T-helper 22 cell (primary cell): ENCODE measurements around the gene SFTPB.
"Not testable (repeated sequence)": the region's sequence is repeated elsewhere in the genome, so short reads cannot be mapped to it uniquely, and the experiment has no call there.

ENCODE experiments used
- DNase-seq: peaks from one replicate; pipeline ENCODE4 v3.0.0-alpha.2; 2020; ENCODE audit warnings: low read depth

Gene SFTPB

DNA sequence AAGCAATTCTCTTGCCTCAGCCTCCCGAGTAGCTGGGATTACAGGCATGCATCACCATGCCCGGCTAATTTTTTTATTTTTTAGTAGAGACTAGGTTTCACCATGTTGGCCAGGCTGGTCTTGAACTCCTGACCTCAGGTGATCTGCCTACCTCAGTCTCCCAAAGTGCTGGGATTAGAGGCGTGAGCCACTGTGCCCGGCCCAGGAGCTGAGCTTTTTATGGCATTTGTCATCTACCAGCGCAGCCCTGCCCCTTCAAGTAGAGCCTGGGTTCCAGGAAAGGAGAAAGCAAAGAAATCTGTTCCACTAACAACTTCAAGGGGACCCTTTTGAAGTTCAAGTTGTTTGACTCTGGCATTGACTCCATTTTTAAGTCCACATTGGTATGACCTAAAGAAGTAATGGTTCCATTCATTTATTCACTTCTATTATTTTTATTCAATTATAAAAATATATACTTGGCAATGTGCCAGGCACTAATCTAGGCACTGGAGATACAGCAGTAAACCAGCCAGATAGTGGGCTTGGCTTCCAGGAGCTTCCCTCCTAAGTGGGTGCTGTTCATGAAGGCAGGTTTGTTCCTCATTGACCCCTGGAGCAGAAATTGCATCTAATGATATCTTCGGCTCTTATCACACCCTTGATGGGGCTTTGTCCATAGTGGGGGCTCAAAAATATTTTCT lies 8.0 kb upstream of the SFTPB start:
- DNase-seq, result no peak

DNA sequence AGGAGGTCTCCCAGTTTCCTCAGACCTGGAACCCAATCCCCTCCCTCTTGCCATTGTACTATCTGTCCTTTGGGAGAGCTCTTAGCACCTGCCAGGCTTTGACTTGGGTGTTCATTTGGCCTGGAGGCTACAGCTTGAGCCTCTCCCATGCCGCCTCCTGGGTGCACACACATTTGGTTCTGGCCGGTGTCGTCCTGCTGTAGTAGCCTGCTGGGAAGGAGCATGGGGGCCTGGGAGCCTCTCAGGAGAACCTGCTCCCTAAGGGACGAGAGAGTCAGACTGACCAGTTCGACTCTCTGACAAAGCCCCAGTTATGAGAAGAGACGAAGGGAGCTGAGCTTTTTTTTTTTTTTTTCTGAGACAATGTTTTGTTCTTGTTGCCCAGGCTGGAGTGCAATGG lies 7.4 kb upstream of the SFTPB start:
- DNase-seq, result no peak

DNA sequence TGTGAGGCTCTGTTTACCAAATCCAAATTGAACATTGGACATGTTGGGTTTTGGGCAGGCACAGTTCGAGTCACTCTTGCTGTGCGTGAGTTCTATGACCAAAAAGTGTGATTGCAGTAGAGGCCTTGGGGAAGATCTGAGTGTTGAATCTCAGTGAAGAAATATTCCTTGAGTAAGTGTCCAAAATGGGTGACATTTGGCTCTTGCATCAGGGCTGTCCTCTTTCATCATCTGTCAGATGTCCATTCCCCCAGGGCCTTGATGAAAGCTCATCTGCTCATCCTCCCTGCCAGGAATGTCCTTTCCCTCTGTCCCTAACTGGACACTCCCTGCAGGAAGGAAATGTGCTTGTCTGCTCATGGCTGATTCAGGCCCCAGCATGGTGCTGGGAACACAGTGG lies 6.4 kb upstream of the SFTPB start:
- DNase-seq, result no peak

DNA sequence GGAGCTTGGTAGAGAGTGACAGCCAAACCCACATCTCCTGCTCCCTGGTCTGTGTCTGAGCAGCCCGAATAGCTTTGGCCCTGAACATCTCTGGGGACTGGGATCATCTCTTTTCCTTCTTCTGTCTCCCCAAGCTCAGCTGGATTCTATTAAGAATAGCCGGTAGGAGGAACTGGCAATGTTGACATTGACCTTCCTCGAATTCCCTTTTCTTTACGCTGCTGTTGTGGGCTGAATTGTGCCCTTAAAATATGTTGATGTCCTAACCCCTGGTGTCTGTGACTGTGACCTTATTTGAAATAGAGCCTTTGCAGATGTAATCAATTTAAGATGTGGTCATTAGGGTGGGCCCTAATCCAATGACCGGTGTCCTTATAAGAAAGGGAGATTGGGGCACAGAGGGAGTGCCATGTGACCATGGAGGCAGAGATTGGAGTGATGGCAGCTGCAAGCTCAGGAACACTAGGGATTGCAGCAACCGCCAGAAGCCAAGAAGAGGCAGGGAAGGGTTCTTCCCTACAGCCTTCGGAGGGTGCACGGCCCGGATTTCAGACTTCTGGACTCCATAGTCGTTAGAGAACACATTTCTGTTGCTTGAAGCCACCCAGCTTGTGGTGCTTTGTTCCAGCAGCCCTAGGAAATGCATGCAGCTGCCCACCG lies 5.8 kb upstream of the SFTPB start:
- no peak for DNase-seq

DNA sequence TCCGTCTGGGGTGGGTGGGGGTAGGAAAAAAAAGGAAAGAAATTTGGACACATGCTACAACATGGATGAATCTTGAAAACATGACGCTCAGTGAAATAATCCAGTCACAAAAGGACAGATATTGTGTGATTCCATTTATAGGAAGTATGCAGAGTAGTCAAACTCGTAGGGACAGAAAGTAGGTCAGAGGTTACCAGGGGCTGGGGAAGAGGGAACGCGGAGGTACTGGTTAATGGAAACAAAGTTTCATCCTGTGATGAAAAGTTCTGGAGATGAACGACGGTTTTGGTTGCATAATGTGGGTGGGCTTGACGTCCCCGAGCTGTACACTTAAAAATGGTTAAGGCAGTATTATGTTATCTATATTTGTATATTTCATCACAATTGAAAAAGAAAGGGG lies 4.5 kb upstream of the SFTPB start:
- no peak for DNase-seq

DNA sequence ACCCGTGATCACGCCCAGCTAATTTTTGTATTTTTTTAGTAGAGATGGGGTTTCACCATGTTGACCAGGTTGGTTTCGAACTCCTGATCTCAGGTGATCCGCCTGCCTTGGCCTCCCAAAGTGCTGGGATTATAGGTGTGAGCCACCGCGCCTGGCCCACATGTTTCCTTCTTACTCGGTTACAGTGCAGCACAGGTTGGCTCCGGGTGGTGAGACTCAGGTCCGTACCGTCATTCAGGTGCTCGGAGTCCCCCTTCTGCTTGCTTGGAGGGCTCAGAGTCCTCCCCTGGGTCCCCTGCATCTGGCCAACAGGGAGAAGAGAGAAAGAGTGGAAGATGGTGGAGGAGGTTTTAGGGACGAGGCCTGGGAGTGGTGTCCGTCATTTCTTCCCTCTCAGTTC lies 2.4 kb upstream of the SFTPB start:
- DNase-seq, result not testable (repeated sequence)

DNA sequence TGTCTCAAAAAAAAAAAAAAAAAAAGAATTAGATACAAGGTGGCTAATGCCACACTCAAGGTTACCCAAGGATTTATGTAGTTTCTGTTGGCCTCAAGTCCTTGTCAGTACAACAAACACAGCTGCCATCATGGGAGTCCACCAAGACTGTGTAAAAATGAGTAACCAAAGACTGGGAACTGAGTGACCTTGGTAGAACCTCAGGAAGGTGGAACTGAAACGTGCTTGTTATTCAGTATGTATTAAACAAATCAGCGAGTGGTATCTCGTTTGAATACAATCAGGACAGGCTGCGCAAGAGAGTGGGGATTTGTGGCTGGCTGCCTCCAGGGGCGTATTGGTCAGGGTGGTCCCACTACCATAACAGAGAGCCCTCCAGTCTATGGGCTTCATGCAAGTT lies 1.6 kb upstream of the SFTPB start:
- no peak for DNase-seq

DNA sequence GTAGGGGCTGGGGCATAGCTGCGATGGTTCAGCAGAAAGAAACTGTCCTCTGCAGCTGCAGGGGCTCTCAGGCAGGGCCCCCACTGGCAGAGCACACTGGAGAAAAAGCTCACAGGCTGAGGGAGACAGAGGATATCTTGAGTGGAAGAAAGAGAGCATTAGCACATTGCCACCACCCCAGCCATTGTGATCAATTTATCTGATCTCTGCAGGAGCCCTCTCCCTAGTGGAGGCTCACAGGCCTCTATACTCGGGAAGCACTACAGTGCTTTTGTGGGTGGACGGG lies 801 bp upstream of the SFTPB start:
- DNase-seq, result no peak

DNA sequence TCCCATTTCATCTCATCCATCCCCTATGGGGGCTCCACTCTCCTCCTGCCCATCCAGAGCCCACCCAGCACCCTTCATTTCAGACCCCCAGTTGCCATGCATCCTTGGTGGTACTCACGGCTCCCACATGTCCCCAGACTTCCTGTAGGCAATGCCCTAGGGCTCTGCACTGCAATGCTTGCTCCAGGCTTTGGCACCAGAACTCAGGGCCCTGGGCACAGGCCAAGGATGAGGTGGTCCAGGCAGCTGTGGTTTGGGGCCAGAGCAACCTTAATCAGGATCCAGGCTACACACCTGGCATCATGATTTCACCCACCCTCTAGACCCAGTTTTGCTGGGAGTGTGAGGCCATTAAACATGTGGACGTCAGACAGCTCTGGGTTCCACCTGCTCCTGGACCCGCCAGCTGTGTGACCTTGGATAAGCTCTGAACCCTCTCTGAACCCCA lies 414 bp downstream of the SFTPB start:
- no peak for DNase-seq

DNA sequence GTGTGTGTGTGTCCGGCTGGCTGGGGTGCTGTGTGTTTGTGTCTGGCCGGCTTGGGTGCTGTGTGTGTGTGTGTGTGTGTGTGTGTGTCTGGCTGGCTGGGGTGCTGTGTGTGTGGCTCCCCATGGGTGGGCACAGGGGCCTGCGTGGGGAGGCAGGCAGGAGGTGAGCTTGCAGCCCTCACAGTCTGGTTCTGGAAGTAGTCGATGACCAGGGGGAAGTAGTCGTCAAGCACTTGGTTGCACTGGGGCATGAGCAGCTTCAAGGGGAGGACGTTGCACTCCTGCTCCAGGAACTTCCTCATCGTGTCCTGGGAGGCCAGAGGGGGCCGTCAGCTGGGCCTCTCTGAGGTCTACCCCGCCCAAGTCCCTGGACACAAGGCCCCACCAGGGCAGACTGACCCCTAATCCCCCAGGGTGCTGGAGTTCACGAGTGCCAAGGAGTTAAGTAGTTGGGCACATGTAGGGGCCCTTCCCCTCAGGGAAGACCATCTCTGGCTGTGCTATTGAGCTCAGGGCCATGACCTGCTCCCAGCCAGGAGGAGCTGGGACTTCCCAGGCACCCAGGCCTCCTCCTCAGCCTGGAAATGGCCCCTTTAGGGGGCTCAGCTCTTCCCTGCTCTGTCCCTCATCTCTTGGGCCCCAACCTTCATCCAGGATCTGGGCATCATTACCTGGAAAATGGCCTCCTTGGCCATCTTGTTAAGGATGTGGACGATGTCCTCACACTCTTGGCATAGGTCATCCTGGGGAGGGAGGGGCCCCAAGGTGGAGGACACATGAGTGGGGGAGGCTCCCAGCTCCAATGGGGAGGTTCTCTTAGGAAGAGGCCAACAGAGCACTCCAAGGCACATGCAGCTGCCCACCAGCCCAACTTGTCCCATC lies 1.3 kb downstream of the SFTPB start:
- DNase-seq, result no peak

DNA sequence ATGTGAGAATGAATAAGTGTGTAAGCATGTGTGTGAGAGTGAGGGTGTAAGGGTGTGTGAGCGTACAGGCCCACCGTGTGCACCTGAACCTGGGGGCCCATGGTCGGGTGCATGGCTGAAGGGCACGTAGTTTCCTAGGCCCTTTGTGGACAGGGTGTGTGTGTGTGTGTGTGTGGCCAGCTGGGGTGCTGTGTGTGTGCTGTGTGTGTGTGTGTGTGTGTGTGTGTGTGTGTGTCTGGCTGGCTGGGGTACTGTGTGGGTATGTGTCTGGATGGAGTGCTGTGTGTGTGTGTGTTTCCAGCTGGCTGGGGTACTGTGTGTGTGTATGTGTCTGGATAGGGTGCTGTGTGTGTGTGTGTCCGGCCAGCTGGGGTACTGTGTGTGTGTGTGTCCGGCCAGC lies 2.0 kb downstream of the SFTPB start:
- DNase-seq, result no peak

DNA sequence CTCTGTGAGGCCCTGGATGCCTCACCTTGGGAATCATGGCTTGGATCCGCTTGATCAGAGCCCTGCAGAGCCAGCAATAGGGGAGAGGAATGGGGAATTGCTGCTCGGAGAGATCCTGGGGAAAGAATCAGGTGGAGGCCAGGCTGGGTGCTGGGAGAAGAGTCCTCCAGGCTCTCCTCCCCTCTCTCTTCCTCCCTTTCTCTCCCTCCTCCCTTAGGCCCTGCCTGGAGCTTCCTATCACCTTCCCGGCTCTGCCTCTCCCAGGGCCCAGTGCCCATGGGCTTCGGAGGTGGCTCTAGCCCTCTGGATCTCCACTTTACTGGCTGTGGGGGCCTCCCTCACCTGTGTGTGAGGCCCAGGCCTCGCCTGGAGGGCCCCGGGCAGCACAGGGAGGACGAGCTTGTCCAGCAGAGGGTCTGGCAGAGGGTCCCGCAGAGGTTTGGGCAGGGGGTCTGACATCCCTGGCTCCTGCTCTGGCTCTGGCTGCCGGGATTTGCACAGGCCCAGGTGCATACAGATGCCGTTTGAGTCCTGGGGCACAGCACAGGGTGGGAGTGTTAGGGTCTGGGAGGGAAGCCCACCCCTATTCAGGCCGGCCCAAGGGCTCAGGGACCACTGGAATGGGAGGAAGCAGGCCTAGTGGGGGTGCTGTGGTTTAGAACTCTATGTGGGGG lies 2.6 kb downstream of the SFTPB start:
- no peak for DNase-seq

DNA sequence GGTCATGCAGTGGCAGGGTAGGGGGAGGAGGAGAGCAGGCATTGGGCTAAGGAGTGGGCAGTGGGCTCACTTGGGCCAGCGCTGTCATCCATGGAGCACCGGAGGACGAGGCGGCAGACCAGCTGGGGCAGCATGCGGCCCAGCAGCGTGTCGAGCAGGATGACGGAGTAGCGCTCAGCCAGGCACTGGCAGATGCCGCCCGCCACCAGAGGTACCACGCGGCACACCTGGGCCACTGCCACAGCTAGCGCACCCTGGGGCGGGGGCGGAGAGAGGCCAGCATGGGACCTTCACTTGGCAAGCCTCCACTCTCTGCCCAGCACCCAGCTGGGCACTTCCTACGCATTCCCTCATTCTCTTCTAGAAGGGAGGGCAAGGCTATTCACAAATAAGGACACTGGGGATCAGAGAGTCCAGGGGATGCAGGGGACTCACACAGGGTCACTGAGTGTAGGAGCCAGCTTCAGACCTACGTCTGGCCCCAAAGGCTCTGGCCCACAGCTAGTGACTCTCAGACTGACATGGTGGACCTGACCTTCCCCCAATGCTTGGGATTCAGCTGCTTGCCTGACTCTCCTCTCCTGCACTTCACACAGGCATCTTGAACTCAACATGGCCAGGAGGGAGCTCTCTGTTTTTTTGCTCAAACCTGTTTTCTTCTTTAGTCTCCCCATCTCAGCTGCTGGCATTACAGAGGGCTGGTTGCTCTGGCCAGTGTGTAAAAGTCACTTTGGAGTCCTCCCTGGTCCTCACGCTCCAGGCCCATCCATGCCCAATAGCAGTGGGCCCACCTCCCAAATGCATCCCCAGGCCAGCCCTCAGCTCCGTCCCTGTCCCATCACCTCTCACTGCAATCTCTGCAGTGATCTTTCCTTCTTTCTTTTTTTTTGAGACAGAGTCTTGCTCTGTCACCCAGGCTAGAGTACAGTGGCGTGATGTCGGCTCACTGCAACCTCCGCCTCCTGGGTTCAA lies 4.1 kb downstream of the SFTPB start:
- DNase-seq, result no peak

DNA sequence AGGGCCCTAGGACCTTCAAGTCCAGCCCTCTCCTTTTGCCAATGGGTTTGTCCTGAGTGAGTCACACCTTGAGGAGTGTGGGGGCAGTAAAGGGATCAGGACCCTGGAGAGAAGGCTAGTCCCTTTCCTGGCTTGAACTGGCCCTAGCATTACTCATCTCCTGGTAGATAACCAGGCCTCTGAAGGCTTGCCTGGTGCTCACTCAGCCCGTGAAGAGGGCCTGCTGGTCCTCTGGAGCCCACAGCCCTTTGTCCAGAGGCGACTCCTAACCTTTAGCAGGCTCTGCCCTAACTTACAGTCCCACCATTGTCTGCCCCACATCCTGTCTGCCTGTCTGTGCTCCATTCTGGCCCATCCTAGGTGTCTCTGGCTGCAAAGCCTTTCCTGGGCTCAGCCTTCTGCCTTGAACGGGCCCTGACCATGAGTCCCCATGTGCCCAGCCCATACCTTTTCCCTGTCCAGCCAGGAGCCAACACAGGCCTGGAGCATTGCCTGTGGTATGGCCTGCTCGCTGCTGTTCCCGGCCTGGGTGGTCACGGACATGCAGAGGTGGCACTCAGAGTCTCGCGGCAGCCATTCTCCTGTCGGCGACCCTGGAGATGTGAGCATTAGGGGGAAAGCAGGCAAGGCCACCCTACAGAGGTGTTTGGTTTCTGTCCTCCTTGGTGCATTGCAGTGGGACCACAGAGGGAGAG lies 5.0 kb downstream of the SFTPB start:
- DNase-seq, result no peak

DNA sequence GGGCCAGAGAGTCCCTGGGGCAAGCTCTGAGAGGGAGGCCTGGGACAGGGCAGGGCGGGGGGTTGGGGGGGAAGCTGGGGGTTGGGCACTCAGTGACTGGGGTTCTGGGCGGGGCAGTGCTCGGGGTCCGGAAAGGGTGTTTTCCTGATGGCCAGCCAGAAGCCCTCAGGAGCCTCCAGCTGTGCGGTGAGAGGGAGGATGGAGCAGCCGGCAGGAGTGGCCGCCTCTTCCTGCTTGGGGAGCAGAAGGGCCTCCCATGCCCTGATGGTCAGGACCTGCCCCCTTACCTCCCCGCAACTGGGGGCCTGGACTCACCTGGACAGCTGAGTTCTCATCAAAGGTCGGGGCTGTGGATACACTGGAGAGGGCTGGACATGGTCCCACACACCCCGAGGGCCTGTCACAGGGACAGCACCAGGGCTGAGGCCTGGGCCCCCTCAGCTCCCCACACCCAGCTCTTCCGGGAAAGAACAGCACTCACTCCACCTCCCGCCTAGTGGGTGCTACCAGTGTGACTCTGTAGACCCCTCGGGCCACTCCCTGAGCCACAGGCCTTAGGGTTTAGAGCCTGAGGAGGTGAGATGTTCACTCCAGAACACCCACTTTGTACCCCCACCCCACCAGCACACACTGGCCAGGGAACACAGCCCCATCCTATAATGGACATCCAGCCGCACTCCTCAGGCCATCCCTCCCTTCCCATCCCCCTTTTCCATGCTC lies 6.7 kb downstream of the SFTPB start:
- DNase-seq, result no peak

DNA sequence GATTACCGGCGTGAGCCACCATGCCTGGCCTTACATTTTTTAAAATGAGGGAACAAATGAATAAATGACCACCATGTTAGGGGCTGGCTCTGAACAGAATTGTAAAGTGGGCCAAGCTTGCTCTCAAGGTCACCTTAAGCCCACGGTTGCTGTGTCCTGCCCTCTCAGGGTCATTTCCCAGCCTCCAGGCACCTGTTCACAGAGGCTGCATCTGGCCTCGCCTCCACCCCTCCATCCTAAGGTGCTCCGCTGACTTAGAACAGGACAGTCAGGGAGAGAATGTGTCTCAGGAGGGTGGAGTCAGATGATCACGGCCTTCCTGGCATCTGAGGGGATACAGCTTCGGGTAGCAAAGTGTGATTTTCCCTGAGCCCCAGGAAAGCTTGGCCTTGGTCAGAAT lies 7.3 kb downstream of the SFTPB start:
- no peak for DNase-seq

DNA sequence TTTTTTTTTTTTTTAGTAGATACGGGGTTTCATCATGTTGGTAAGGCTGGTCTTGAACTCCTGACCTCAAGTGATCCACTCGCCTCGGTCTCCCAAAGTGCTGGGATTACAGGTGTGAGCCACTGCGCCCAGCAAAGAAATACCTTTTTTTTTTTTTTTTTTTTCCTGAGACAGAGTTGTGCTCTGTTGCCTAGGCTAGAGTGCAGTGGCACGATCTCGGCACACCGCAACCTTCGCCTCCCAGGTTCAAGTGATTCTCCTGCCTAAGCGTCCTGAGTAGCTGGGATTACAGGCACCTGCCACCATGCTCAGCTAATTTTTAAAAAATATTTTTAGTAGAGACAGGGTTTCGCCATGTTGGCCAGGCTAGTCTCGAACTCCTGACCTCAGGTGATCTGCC lies 7.7 kb downstream of the SFTPB start:
- not testable (repeated sequence) for DNase-seq

DNA sequence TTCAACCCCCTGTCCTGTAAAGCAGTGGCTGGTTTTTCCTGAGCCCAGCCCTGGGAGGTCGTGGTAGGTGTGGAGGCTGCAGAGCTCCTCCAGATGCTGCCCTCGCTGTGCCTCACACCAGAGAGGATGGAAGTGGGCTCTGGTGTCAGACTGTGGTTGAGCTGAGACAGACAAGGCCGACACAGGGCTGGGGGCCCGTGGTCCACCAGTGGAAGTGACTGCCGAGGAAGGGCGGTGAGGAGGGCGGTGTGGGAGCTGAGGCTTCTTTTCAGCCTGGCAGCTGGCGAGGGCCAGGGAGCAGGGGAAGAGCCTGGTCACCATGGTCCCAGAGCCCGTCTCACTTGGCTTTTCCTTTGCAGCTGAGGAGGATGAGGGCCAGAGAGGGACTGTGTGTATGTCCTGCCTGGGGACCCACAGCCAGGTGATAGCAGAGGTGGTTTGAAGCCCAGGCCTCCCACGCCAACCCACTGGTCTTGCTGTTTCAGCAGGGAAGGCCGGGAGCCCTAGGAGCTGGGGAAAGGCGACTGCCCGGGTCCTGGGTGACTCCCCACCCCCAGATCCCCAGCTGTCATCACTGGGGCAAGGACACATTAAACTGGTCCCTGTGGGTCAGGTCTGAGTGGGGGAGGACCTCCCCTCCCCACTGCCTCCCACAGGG lies 8.5 kb downstream of the SFTPB start:
- no peak for DNase-seq

DNA sequence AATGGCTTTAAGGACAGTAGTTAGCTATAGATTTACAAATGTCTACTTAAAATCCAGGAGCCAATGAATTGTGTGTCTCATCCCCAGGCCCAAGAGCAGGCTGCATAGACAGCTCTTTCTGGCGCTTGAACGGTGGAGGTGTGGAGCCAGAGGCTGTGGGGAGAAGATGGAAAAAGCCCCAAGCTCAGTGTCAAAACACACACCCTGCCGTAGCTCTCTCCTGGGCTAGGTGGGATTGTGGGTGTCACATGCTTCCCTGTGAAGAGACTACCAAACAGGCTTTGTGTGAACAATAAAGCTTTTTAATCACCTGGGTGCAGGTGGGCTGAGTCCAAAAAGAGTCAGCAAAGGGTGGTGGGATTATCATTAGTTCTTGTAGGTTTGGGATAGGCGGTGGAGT lies 10.6 kb downstream of the SFTPB start:
- not testable (repeated sequence) for DNase-seq

DNA sequence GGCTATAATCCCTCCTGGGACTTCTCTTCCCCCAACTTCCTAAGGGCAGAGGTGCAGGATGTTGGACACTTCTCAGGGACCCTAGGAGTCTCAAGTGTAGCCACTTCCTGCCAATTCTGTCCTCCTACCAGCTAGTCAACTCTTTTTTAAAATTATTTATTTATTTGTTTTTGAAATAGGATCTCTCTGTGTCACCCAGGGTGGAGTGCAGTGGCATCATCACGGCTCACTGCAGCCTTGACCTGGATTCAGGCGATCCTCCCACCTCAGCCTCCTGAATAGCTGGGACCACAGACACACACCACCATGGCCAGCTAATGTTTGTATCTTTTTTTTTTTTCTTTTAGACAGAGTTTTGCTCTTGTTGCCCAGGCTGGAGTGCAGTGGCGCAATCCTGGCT lies 11.5 kb downstream of the SFTPB start:
- DNase-seq, result no peak
